ENCODE results near the gene HES6.

Gene HES6

DNA sequence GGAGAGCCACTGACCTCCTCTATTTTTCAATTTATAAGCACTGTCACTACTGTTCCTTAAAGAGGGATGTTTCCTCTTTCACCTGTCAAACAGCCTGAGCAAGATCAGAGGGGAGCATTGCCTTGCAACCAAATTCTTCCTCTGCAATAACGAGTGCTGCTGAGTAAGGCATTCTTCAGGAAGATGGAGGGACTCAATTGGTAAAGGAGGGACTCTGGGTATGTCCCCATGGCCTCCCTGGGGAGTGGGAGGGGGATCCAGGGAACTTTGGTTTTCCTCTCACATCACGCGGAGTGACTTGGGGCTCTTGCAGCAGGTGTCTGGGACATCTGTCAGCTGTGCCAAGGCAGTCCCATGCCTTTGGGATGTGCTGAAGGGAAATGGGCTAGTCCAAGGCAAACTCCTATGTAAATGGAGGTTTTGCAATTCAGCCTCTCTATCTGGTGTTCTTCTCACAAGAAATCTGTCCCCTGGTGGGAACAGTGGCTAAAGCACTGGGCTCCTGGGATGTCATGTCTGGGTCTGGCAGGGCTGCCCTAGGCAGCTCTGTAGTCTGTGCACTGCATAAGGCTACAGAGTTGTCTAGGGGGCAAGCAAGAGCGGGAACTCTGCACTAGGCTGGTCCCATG, 14.4 kb upstream of the HES6 start:
- no peak for DNase-seq (ENCODE audit: low read depth, low spot score)

DNA sequence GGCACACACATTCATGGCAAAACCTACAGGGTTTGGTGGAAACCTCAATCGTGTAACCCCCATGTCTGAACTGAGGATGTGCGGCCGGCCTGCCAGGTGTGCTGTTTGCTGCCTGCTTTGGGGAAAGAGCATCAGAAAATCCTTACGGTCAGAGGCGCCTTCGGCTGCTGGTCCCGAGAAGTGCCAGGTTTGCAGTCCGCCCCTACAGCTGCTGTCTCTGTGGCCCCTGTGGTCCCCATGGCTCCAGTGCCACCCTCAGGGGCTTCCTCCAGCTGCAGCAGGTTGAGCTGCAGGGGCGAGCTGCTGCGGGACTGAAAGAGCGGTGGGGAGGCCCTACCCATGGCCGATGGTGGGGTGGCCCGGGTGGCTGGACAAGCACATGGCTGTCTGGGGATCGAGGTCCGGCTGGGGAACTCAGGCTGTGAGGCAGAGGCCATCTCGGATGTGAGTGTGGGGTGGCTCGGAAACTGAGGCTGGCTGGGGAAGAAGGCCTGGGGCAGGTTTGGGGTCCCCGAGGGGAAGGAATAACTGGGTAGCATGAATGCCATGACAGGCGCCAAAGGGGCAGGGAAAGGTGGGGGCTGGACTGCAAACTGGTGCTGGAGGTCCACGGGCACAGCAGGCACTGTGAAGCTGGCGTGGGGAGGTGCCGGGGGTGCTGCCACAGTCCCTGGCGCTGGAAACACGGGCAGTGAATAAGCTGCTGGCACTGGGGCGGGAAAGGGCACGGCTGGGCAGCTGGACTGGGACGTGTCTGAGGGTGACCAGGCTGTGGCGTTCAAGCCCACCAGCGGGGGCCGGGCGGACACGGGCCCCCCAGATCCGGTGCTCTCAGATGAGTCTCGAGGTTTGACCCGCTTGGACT, 13.2 kb upstream of the HES6 start:
- no peak for DNase-seq (ENCODE audit: low read depth, low spot score)

- DNase-seq (ENCODE audit: low read depth, low spot score), result no peak
Measured at GRCh38 chr2:238251986-238252385, 12.1 kb upstream of the HES6 start.

GRCh38 chr2:238251331-238251730, 11.5 kb upstream of the HES6 start:
- no peak for DNase-seq (ENCODE audit: low read depth, low spot score)

DNA sequence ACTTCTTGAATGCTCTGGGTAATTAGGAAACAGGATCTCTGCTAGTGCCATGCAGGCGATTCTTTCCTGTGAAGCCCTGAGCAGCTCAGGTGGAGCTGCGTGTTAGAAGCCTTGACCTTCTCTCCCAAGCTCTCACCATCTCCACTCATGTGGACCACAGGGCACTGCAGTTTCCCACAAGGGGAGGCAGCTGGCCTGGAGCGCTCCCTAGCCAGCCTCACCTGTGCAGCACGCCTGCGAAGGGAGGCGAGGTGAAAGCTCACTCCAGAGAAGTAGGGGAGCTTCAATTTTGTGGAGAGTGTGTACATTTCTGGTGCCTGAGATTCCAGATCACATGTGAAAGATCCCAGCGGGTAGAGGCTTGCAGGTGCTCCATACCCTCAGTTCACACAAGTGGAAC, 11.1 kb upstream of the HES6 start:
- no peak for DNase-seq (ENCODE audit: low read depth, low spot score)

DNA sequence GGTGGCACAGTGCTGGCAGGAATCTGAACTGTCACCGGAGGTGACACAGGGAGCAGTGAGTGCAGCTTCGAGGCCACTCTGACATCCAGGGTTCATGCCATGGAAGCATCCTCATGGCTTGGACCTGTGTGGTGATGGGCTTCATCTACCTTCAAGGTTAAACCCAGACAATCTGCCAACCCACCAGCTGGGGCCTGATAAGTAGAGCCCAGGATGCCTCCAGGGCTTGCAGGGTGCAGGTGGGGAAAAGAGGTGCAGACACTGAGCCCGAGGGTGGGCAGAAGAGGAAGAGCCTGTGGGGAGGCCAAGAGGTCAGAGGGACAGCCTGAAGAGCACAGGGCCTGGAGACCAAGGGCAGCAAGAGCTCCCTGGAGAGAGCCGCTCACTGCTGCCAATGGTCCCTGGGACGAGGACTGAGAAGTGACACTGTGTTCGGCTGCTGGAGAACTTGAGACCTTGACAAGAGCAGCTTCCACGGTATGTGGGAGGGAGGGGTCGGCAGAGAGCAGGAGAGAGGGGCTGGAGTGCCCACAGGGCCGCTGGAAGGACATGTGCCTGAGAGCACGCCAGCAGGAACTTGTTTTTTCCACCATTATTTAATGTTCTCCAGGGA, 8.1 kb upstream of the HES6 start:
- no peak for DNase-seq (ENCODE audit: low read depth, low spot score)

DNA sequence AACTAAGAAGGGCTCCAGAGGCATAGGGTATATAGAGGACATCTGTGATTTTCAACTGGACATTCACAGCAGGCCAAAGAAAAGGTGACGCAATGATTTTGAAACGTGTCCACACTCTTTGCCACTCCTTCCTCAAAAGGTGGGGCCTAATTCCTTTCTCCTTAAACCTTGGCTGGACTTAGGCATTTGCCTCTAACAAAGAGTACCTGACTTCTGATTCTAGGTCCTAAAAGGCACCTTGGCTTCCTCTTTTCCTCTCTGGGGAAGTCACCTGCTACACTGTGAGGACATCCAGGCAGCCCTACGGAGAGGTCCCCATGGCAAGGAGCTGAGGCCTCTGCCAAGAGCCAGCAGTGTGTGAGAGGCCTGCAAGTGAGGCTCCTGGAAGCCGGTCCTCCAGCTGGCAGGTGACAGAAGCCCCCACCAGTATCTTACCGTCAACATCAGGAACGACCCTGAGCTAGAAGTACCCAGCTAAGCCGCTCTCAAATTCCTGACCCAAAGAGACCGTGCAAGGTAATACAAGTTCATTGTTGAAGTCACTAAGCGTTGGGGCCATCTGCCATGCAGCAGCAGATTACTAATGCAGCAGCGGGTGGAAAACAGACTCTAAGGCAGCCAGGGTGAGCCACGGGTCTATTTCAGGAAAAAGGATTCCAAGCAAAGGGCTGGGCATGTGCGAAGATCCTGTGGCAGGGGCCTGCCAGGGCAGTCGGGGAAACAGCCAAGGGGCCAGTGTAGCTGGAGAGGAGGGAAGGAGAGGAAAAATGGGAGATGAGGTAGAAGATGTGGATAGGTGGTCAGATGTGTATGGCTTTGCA, 7.4 kb upstream of the HES6 start:
- no peak for DNase-seq (ENCODE audit: low read depth, low spot score)

DNA sequence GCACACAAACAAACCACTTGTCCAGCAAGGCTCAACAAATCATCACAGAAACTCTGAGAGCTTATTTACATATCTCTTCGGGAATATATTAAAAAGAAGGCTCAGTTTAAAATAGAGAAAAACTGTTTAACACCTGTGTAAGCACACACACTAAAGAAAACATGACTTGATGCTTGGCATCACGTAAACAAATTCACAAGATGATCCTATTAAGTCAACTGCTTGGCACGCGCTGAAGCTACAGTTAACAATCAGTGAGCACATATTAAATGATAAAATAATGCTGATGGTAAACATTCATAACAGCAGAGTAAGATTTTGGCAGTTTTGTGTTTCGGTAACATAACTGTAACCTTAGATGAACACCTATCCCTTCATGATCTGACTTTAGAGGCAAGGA, 4.3 kb upstream of the HES6 start:
- DNase-seq (ENCODE audit: low read depth, low spot score), result no peak

DNA sequence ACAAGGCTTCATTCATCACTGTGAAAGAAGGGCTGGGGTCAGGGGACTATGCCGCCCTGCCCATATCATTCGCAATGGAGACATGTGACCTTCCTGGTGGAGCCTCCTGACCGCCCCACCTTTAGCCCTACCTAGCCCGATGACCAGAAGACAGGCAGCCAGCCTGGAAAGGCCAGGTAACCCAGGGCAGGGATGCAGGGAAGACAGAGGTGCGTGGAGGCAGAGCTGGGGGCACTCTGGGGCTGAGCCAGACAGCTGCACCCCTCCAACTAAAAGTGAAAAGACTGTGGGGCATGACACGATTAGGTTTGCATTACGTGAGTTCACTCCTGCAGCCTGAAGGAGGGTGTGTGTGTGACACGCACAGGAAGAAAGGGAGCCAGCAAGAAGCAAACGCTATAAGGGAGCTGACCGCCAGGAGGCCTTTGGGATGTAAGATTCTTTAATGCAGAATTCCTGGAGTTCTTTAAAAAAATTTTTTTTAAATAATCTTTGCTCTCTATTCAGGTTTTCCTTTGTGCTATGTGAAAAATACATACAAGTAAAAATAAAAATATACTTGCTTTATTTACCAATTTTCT, 3.7 kb upstream of the HES6 start:
- DNase-seq (ENCODE audit: low read depth, low spot score), result no peak

DNA sequence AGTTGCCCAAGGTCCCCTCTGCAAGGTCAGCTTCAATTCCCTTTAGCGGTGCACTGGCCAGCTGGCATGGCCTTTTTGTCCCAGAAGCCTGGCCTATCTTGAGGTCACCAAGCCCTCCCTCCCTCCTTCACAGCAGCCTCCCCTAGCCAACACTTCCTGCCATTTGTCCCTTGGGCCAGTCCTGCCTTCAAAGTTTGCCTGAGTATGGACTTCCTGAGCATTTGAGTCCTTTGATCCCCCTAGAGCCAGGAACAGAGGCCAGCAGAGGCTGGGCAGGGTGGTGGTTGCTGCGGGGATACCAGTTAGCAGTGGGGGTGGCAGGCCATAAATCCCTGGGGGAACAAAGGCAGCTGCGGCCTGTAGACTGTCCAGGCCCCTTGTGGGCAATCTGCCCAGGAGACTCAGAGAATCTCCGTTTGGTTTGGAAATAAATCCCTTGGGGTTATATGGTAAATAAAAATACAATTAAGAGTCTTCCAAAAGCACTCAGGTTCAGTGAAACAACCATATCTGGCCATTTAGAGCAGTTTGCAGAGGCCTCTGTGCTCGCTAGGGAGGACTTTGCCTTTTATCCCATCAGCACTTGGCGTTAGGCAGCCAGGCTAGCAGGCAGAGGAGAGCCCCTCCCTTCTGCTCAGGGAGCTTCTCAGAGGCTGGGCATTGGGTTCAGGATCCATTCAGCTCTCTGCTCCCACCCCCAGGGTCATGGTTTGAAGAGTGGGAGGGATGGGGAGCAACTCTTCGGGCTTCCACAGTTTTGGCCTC, 3.1 kb upstream of the HES6 start:
- DNase-seq (ENCODE audit: low read depth, low spot score), result no peak

- no peak for DNase-seq (ENCODE audit: low read depth, low spot score)
Measured at GRCh38 chr2:238241970-238242369, 2.1 kb upstream of the HES6 start.

- DNase-seq (ENCODE audit: low read depth, low spot score), result no peak
Measured at GRCh38 chr2:238240757-238241711, 1.2 kb upstream of the HES6 start.

DNA sequence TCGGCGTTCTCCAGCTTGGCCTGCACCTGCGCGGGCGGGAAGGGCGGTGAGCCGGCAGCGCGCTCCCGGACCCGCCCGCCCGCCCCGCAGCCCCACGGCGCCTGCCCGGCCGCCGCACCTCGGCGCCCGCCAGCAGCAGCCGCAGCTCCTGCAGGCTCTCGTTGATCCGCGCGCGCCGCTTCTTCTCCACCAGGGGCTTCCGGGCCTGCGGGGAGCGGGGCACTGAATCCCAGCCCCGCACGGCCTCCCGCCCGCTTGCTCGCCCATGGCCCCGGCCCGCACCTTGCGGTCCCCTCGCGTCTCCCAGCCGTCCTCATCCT, 335 bp downstream of the HES6 start:
- no peak for DNase-seq (ENCODE audit: low read depth, low spot score)

DNA sequence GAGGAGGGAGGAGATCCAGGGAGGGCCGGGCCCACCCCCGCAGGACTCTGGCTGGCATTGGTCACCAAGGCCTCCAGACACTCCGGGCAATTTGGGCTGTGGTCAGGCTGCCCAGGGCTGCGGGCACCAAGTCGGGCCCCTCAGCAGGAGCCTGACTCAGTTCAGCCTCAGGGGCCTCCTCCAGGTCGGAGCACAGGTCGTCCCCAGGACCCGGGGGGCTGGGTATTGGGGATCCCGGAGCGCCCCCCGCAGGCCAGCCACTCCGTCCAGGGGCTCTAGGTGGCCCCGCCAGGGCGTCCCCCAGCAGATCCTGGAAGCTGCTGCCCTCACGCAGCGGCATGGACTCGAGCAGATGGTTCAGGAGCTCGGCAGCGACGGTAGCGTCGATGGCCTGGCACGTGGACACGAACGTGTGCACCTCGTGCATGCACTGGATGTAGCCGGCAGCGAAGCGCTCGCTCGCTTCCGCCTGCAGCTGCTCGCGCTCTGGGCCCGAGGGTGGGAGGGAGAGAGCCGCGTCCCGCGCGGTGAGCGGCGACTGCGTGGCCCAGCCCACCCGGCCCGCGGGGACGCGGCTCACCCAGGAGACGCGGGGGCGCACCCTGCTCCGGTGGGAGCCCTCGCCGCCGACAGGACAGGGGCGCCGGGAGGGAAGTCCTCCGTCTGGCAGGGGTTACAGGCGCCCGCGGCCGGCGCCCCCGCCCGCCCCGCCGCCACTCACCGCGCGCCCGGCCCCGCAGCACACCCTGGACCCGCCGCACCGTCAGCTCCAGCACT, 884 bp downstream of the HES6 start:
- DNase-seq (ENCODE audit: low read depth, low spot score), result no peak

GRCh38 chr2:238238311-238238765, 1.5 kb downstream of the HES6 start:
- DNase-seq (ENCODE audit: low read depth, low spot score), result no peak

GRCh38 chr2:238237431-238238135, 2.3 kb downstream of the HES6 start:
- no peak for DNase-seq (ENCODE audit: low read depth, low spot score)

DNA sequence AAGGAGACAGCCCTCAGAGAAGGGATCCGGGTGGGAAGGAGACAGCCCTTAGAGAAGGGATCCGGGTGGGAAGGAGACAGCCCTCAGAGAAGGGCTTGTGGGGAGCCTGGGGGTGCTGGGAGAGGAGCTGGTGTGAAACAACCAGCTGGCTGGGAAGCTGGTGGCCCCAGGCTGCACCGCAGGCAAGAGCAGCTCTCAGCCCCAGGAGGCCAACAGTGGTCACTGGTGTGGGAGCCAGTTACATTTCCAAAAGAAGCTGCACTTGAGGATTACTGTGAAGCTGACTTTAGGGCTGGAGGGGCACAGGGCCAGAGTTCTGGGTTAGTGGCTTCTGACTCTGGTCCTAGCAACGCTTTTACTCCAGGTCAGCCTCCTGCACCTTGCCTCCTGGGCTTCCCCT, 3.3 kb downstream of the HES6 start:
- DNase-seq (ENCODE audit: low read depth, low spot score), result no peak

DNA sequence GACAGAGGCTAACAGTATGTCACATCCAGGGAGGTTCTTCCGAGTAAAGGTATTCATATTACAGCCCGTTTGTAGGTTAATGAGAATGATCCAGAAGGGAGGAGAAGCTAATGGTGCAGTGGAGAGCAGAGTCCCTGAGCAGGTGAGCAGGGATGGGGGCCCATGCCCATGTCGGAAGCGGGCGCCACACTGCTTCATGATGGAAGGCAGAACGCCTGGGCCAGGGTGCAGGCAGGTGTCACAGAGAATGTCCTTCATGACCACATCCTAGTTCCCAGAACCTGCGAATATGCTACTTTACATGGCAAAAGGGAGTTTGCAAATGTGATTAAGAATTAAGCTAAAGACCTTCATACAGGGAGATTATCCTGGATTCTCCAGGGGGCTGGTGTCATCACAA, 4.0 kb downstream of the HES6 start:
- DNase-seq (ENCODE audit: low read depth, low spot score), result no peak
